ENCODE measurements around the gene TESK1.

DNA sequence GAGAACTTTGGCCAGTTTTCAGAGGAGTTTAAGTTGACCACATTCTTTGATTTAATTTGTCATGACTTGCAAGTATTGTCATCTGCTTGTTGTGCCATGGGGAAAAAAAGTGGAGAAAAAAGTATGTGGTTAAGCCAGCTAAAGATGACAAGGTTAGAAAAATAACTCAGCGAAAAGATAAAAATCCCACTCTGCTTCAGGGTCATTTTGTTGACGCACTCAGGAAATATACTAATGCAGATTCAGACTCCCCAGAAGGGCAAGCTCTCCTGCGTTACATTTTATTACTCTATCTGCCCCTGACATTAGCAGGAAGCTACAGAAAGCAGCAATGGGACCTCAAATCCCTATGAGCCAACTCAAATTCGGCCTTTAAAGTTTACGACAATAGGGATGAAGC lies 27.6 kb upstream of the TESK1 start:
- TF ChIP-seq TAF1 (IDR thresholded peaks at IDR 0.05; ENCODE audit: low read depth) (no peak), YY1 (IDR thresholded peaks at IDR 0.05; ENCODE audit: low read depth) (no peak), CREB1 (IDR thresholded peaks at IDR 0.05; ENCODE audit: low read depth) (no peak), EP300 (IDR thresholded peaks at IDR 0.05; ENCODE audit: borderline replicate concordance) (no peak)
- TF ChIP-seq, protein P1, sequence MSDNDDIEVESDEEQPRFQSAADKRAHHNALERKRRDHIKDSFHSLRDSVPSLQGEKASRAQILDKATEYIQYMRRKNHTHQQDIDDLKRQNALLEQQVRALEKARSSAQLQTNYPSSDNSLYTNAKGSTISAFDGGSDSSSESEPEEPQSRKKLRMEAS (IDR thresholded peaks at IDR 0.05): no peak
- TF ChIP-seq, protein P2, sequence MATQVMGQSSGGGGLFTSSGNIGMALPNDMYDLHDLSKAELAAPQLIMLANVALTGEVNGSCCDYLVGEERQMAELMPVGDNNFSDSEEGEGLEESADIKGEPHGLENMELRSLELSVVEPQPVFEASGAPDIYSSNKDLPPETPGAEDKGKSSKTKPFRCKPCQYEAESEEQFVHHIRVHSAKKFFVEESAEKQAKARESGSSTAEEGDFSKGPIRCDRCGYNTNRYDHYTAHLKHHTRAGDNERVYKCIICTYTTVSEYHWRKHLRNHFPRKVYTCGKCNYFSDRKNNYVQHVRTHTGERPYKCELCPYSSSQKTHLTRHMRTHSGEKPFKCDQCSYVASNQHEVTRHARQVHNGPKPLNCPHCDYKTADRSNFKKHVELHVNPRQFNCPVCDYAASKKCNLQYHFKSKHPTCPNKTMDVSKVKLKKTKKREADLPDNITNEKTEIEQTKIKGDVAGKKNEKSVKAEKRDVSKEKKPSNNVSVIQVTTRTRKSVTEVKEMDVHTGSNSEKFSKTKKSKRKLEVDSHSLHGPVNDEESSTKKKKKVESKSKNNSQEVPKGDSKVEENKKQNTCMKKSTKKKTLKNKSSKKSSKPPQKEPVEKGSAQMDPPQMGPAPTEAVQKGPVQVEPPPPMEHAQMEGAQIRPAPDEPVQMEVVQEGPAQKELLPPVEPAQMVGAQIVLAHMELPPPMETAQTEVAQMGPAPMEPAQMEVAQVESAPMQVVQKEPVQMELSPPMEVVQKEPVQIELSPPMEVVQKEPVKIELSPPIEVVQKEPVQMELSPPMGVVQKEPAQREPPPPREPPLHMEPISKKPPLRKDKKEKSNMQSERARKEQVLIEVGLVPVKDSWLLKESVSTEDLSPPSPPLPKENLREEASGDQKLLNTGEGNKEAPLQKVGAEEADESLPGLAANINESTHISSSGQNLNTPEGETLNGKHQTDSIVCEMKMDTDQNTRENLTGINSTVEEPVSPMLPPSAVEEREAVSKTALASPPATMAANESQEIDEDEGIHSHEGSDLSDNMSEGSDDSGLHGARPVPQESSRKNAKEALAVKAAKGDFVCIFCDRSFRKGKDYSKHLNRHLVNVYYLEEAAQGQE (IDR thresholded peaks at IDR 0.05; ENCODE audit: low read depth): no peak
